ENCODE results near the gene NR3C2. TPM values are rescaled to one million over a fixed set of nuclear protein-coding genes. Genes with fewer than 3 reads are reported as not detected.
A peak's percentile ranks its signal among the peaks of the same experiment; 100 is the strongest.

NR3C2 gene
- total RNA-seq, 1 experiment from 2014 or later = 2.8 TPM

GRCh38 chr4:148415500-148415899 is 26.7 kb downstream of the NR3C2 start:
- ChIA-PET POLR2A (ENCODE audit: unreplicated experiment) (no interaction called here), CTCF (no interaction called here)
- no TSS peak for BruUV-seq (replicated peaks)
- Histone ChIP-seq H3K4me3 (ENCODE audit: low read length) (no peak overlapping the region), H3F3A (ENCODE audit: low read length, unreplicated experiment) (no peaks in the 10 kb centered on the region), H3K27me3 (ENCODE audit: low read length) (no peaks in the 10 kb centered on the region), H3K27ac (ENCODE audit: low read length) (no peak overlapping the region), H3K4me1 (ENCODE audit: insufficient read depth, low read length) (no peaks in the 10 kb centered on the region), H3K9me2 (replicated peaks; ENCODE audit: low read length) (no peaks in the 10 kb centered on the region), H3K4me2 (ENCODE audit: low read length) (no peak overlapping the region), H3K9ac (ENCODE audit: low read length) (no peak overlapping the region), H3K79me2 (ENCODE audit: low read length) (no peaks in the 10 kb centered on the region), H3K9me3 (ENCODE audit: low read length) (no peaks in the 10 kb centered on the region), H2AFZ (ENCODE audit: low read length) (no peak overlapping the region), H3K36me3 (ENCODE audit: low read depth, low read length) (no peaks in the 10 kb centered on the region), H4K20me1 (ENCODE audit: low read length) (no peaks in the 10 kb centered on the region)
- DNase-seq = peak; percentile 35
- ATAC-seq = no peak
- intact Hi-C loops (cut with micrococcal nuclease) = no loop called here
- TF ChIP-seq EZH2phosphoT487 (IDR thresholded peaks at IDR 0.05; ENCODE audit: borderline replicate concordance, low read length) (no peak), EZH2 (IDR thresholded peaks at IDR 0.05; ENCODE audit: low read length, unreplicated experiment) (no peak), CTCF (conservative IDR thresholded peaks at IDR 0.05; ENCODE audit: low read depth, low read length) (peak; percentile 39)

GRCh38 chr4:148412460-148412994 is 29.7 kb downstream of the NR3C2 start:
- CTCF ChIA-PET = no interaction called here
- no peak overlapping the region for H3K27ac ChIP-seq (ENCODE audit: low read length)
- no peak overlapping the region for H3K4me3 ChIP-seq (ENCODE audit: low read length)
- no peak overlapping the region for H2AFZ ChIP-seq (ENCODE audit: low read length)
- H3K9me2 ChIP-seq (replicated peaks; ENCODE audit: low read length) = no peaks in the 10 kb centered on the region
- no peaks in the 10 kb centered on the region for H3F3A ChIP-seq (ENCODE audit: low read length, unreplicated experiment)
- H3K4me2 ChIP-seq (ENCODE audit: low read length) = no peak overlapping the region
- H4K20me1 ChIP-seq (ENCODE audit: low read length) = no peaks in the 10 kb centered on the region
- H3K9me3 ChIP-seq (ENCODE audit: low read length) = no peaks in the 10 kb centered on the region
- DNase-seq (no peak), ATAC-seq (no peak)
- POLR2A ChIA-PET (ENCODE audit: unreplicated experiment) = no interaction called here
- H3K9ac ChIP-seq (ENCODE audit: low read length) = no peak overlapping the region
- H3K27me3 ChIP-seq (ENCODE audit: low read length) = no peaks in the 10 kb centered on the region
- H3K4me1 ChIP-seq (ENCODE audit: insufficient read depth, low read length) = no peaks in the 10 kb centered on the region
- no TSS peak for BruUV-seq (replicated peaks)
- no peaks in the 10 kb centered on the region for H3K36me3 ChIP-seq (ENCODE audit: low read depth, low read length)
- TF ChIP-seq EZH2phosphoT487 (IDR thresholded peaks at IDR 0.05; ENCODE audit: borderline replicate concordance, low read length) = no peak
- no peak for TF ChIP-seq CTCF (conservative IDR thresholded peaks at IDR 0.05; ENCODE audit: low read depth, low read length)
- TF ChIP-seq EZH2 (IDR thresholded peaks at IDR 0.05; ENCODE audit: low read length, unreplicated experiment) = no peak
- intact Hi-C loops (cut with micrococcal nuclease) = no loop called here
- no peaks in the 10 kb centered on the region for H3K79me2 ChIP-seq (ENCODE audit: low read length)

GRCh38 chr4:148405161-148405893 is 36.9 kb downstream of the NR3C2 start:
- H3F3A ChIP-seq (ENCODE audit: low read length, unreplicated experiment) = no peaks in the 10 kb centered on the region
- H3K27me3 ChIP-seq (ENCODE audit: low read length) = no peaks in the 10 kb centered on the region
- H3K36me3 ChIP-seq (ENCODE audit: low read depth, low read length) = no peaks in the 10 kb centered on the region
- H3K4me2 ChIP-seq (ENCODE audit: low read length) = no peak overlapping the region
- no peaks in the 10 kb centered on the region for H4K20me1 ChIP-seq (ENCODE audit: low read length)
- POLR2A ChIA-PET (ENCODE audit: unreplicated experiment) = no interaction called here
- H3K9ac ChIP-seq (ENCODE audit: low read length) = no peak overlapping the region
- no peak overlapping the region for H2AFZ ChIP-seq (ENCODE audit: low read length)
- H3K9me3 ChIP-seq (ENCODE audit: low read length) = no peaks in the 10 kb centered on the region
- ATAC-seq = no peak
- BruUV-seq (replicated peaks) = no TSS peak
- CTCF ChIA-PET = no interaction called here
- H3K4me3 ChIP-seq (ENCODE audit: low read length) = no peak overlapping the region
- no peak for TF ChIP-seq CTCF (conservative IDR thresholded peaks at IDR 0.05; ENCODE audit: low read depth, low read length)
- TF ChIP-seq EZH2 (IDR thresholded peaks at IDR 0.05; ENCODE audit: low read length, unreplicated experiment) = no peak
- no peak for TF ChIP-seq EZH2phosphoT487 (IDR thresholded peaks at IDR 0.05; ENCODE audit: borderline replicate concordance, low read length)
- H3K27ac ChIP-seq (ENCODE audit: low read length) = no peak overlapping the region
- no peak for DNase-seq
- H3K9me2 ChIP-seq (replicated peaks; ENCODE audit: low read length) = no peaks in the 10 kb centered on the region
- intact Hi-C loops (cut with micrococcal nuclease) = no loop called here
- no peaks in the 10 kb centered on the region for H3K4me1 ChIP-seq (ENCODE audit: insufficient read depth, low read length)
- H3K79me2 ChIP-seq (ENCODE audit: low read length) = no peaks in the 10 kb centered on the region
